GM21526 (cell line): ENCODE data around the gene PDSS2.
"Not testable (repeated sequence)": the region's sequence is repeated elsewhere in the genome, so short reads cannot be mapped to it uniquely, and the experiment has no call there.

ENCODE experiments used
- ATAC-seq: cut with Tn5 transposase; IDR thresholded peaks from one replicate; pipeline ENCODE4 v1.9.1; 2021; ENCODE audit warnings: moderate library complexity; ENCODE audit not compliant: unreplicated experiment, low FRiP score

Gene PDSS2

GRCh38 chr6:107280001-107280400, 179.4 kb downstream of the PDSS2 start:
- not testable (repeated sequence) for ATAC-seq

- no peak for ATAC-seq
Measured at GRCh38 chr6:107275330-107275865, 184.0 kb downstream of the PDSS2 start.

- no peak for ATAC-seq
Measured at GRCh38 chr6:107274288-107274687, 185.1 kb downstream of the PDSS2 start.

GRCh38 chr6:107272246-107272645, 187.1 kb downstream of the PDSS2 start:
- ATAC-seq: no peak

GRCh38 chr6:107271208-107271790, 188.1 kb downstream of the PDSS2 start:
- ATAC-seq: no peak

GRCh38 chr6:107267634-107268033, 191.7 kb downstream of the PDSS2 start:
- no peak for ATAC-seq

GRCh38 chr6:107267006-107267405, 192.4 kb downstream of the PDSS2 start:
- no peak for ATAC-seq

- no peak for ATAC-seq
Measured at GRCh38 chr6:107266563-107266962, 192.8 kb downstream of the PDSS2 start.

- ATAC-seq: no peak
Measured at GRCh38 chr6:107264357-107264840, 195.0 kb downstream of the PDSS2 start.

- ATAC-seq: no peak
Measured at GRCh38 chr6:107259951-107260350, 199.4 kb downstream of the PDSS2 start.

- no peak for ATAC-seq
Measured at GRCh38 chr6:107248147-107248546, 211.2 kb downstream of the PDSS2 start.

GRCh38 chr6:107246972-107247615, 212.3 kb downstream of the PDSS2 start:
- ATAC-seq: no peak

- ATAC-seq: no peak
Measured at GRCh38 chr6:107246249-107246971, 213.0 kb downstream of the PDSS2 start.

GRCh38 chr6:107244742-107245480, 214.5 kb downstream of the PDSS2 start:
- ATAC-seq: no peak

- ATAC-seq: no peak
Measured at GRCh38 chr6:107244082-107244741, 215.2 kb downstream of the PDSS2 start.

- no peak for ATAC-seq
Measured at GRCh38 chr6:107243471-107243870, 215.9 kb downstream of the PDSS2 start.

GRCh38 chr6:107237992-107238660, 221.2 kb downstream of the PDSS2 start:
- ATAC-seq: no peak

- no peak for ATAC-seq
Measured at GRCh38 chr6:107235511-107235910, 223.9 kb downstream of the PDSS2 start.

- ATAC-seq: no peak
Measured at GRCh38 chr6:107235007-107235406, 224.4 kb downstream of the PDSS2 start.

GRCh38 chr6:107231243-107231642, 228.1 kb downstream of the PDSS2 start:
- ATAC-seq: no peak
